ENCODE data around the gene DUSP14. TPM values are rescaled to one million over a fixed set of nuclear protein-coding genes. Genes with fewer than 3 reads are reported as not detected.
"Not testable (repeated sequence)": the region's sequence is repeated elsewhere in the genome, so short reads cannot be mapped to it uniquely, and the experiment has no call there.

Gene DUSP14
- total RNA-seq, 1 donor, result 5.0 TPM

GRCh38 chr17:37494401-37494831 is 4.7 kb downstream of the DUSP14 start:
- Histone ChIP-seq H3K4me1 (ENCODE audit: insufficient read depth, low read length) (peaks cover 14% of the 10 kb centered on the region), H3K9me3 (ENCODE audit: low read depth, low read length) (no peaks in the 10 kb centered on the region), H3K27me3 (ENCODE audit: insufficient read depth, low read length) (peaks cover 6% of the 10 kb centered on the region), H3K4me3 (ENCODE audit: low read length) (no peak overlapping the region)

GRCh38 chr17:37494971-37495370 is 5.3 kb downstream of the DUSP14 start:
- Histone ChIP-seq H3K27me3 (ENCODE audit: insufficient read depth, low read length) (peaks cover 6% of the 10 kb centered on the region), H3K4me1 (ENCODE audit: insufficient read depth, low read length) (peaks cover 13% of the 10 kb centered on the region), H3K9me3 (ENCODE audit: low read depth, low read length) (no peaks in the 10 kb centered on the region), H3K4me3 (ENCODE audit: low read length) (no peak overlapping the region)

- no peaks in the 10 kb centered on the region for H3K27me3 ChIP-seq (ENCODE audit: insufficient read depth, low read length)
- H3K9me3 ChIP-seq (ENCODE audit: low read depth, low read length), result no peaks in the 10 kb centered on the region
- no peaks in the 10 kb centered on the region for H3K4me1 ChIP-seq (ENCODE audit: insufficient read depth, low read length)
- H3K4me3 ChIP-seq (ENCODE audit: low read length), result no peak overlapping the region
Measured at GRCh38 chr17:37500378-37500777, 10.7 kb downstream of the DUSP14 start.

DNA sequence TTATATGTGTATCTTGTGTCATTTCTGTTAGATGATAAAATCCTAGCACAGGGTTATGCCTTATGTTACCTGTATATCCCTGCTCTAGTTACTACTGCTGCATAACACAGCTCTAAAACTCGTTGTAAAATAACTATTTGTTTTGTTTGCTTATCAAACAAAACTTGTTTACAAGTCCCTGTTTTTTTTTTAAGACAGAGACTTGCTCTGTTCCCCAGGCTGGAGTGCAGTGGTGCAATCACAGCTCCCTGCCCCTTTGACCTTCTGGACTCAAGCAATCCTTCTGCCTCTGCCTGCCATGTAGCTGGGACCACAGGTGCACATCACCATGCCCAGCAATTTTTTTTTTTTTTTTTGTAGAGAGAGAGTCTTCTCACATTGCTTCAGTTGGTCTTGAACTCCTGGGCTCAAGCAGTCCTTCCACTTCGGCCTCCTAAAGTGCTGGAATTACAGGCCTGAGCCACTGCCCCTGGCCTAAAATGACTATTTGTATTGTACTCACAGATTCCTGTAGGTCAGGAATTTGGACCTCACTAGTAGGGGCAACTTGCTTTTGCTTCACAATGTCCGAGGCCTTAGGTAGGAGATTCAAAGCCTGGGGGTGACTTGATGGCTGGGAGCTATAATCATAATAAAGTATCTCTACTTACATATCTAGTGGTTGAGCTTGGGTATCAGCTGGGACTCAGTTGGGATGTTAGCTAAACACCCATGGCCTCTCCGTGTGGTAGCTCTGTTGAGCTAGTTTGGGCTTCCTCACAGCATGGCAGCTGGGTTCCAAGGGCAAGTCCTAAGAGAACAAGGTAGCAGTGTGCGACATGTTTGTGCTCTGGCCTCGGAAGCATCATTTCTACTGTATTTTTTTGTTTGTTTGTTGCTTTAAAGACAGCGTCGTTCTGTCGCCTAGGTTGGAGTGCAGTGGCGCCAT is 12.6 kb downstream of the DUSP14 start:
- H3K4me3 ChIP-seq (ENCODE audit: low read length), result no peak overlapping the region
- no peaks in the 10 kb centered on the region for H3K9me3 ChIP-seq (ENCODE audit: low read depth, low read length)
- H3K4me1 ChIP-seq (ENCODE audit: insufficient read depth, low read length), result no peaks in the 10 kb centered on the region
- no peaks in the 10 kb centered on the region for H3K27me3 ChIP-seq (ENCODE audit: insufficient read depth, low read length)

DNA sequence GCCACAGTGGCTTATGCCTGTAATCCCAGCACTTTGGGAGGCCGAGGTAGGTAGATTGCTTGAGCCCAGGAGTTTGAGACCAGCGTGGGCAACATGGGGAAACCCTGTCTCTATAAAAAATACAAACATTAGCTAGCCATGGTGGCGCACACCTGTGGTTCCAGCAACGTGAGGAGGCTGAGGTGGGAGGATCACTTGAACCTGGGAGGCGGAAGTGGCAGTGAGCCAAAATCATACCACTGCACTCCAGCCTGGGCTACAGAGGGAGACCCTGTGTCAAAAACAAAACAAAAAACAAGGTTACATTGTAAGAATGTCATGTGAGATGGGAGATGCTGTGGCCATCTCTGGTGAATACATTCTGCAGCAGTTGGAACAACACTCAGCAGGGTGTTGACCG is 13.5 kb downstream of the DUSP14 start:
- H3K4me3 ChIP-seq (ENCODE audit: low read length), result no peak overlapping the region
- H3K9me3 ChIP-seq (ENCODE audit: low read depth, low read length), result no peaks in the 10 kb centered on the region
- H3K4me1 ChIP-seq (ENCODE audit: insufficient read depth, low read length), result no peaks in the 10 kb centered on the region
- no peaks in the 10 kb centered on the region for H3K27me3 ChIP-seq (ENCODE audit: insufficient read depth, low read length)

- Histone ChIP-seq H3K27me3 (ENCODE audit: insufficient read depth, low read length) (no peaks in the 10 kb centered on the region), H3K9me3 (ENCODE audit: low read depth, low read length) (no peaks in the 10 kb centered on the region), H3K4me3 (ENCODE audit: low read length) (no peak overlapping the region), H3K4me1 (ENCODE audit: insufficient read depth, low read length) (no peaks in the 10 kb centered on the region)
Measured at GRCh38 chr17:37505333-37505732, 15.6 kb downstream of the DUSP14 start.

- Histone ChIP-seq H3K4me1 (ENCODE audit: insufficient read depth, low read length) (no peaks in the 10 kb centered on the region), H3K27me3 (ENCODE audit: insufficient read depth, low read length) (no peaks in the 10 kb centered on the region), H3K4me3 (ENCODE audit: low read length) (no peak overlapping the region), H3K9me3 (ENCODE audit: low read depth, low read length) (no peaks in the 10 kb centered on the region)
Measured at GRCh38 chr17:37506678-37507077, 17.0 kb downstream of the DUSP14 start.

GRCh38 chr17:37507111-37507510 is 17.4 kb downstream of the DUSP14 start:
- Histone ChIP-seq H3K4me1 (ENCODE audit: insufficient read depth, low read length) (no peaks in the 10 kb centered on the region), H3K4me3 (ENCODE audit: low read length) (no peak overlapping the region), H3K27me3 (ENCODE audit: insufficient read depth, low read length) (no peaks in the 10 kb centered on the region), H3K9me3 (ENCODE audit: low read depth, low read length) (no peaks in the 10 kb centered on the region)

DNA sequence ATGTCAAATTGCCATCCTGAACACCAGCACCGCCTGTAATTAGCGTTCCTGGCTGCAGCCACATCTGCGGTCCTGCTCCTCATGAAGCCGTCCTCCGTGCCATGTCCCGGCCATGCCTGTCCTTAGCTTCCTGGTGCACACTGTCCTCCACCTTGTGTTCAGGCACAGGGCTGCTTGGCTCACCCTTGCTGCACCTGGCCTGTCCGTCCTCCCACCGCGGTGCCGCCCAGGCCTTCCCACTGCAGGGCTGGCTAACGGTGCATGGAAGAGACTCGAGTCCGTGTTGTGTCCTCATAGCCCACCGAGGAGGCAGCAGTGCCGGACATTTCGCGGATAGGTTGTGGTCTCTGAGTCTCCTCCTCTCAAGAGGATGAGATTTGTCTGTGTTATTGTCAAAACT is 20.4 kb downstream of the DUSP14 start:
- H3K27me3 ChIP-seq (ENCODE audit: insufficient read depth, low read length), result no peaks in the 10 kb centered on the region
- no peaks in the 10 kb centered on the region for H3K4me1 ChIP-seq (ENCODE audit: insufficient read depth, low read length)
- no peaks in the 10 kb centered on the region for H3K9me3 ChIP-seq (ENCODE audit: low read depth, low read length)
- no peak overlapping the region for H3K4me3 ChIP-seq (ENCODE audit: low read length)

GRCh38 chr17:37511642-37512041 is 22.0 kb downstream of the DUSP14 start:
- H3K4me3 ChIP-seq (ENCODE audit: low read length); H3K4me1 ChIP-seq (ENCODE audit: insufficient read depth, low read length); H3K9me3 ChIP-seq (ENCODE audit: low read depth, low read length); H3K27me3 ChIP-seq (ENCODE audit: insufficient read depth, low read length): not testable (repeated sequence)

DNA sequence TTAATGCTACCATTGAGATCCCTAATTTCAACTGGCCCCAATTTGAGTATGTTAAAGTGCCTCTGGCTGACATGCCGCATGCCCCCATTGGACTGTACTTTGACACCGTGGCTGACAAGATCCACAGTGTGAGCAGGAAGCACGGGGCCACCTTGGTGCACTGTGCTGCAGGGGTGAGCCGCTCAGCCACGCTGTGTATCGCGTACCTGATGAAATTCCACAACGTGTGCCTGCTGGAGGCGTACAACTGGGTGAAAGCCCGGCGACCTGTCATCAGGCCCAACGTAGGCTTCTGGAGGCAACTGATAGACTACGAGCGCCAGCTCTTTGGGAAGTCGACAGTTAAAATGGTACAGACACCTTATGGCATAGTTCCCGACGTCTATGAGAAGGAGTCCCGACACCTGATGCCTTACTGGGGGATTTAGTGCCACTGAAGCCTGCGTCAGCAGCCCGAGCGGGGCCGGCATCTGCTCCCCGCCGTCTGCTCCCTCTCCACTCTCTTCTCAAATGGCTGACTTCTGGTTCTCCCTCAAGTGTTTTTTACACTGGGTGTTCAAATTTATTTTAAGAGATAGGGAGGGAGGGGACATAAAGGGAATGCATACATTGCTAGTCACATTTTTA is 22.9 kb downstream of the DUSP14 start:
- no peak overlapping the region for H3K4me3 ChIP-seq (ENCODE audit: low read length)
- H3K27me3 ChIP-seq (ENCODE audit: insufficient read depth, low read length), result no peaks in the 10 kb centered on the region
- no peaks in the 10 kb centered on the region for H3K9me3 ChIP-seq (ENCODE audit: low read depth, low read length)
- H3K4me1 ChIP-seq (ENCODE audit: insufficient read depth, low read length), result no peaks in the 10 kb centered on the region

GRCh38 chr17:37513711-37514110 is 24.0 kb downstream of the DUSP14 start:
- H3K27me3 ChIP-seq (ENCODE audit: insufficient read depth, low read length), result no peaks in the 10 kb centered on the region
- H3K9me3 ChIP-seq (ENCODE audit: low read depth, low read length), result no peaks in the 10 kb centered on the region
- H3K4me1 ChIP-seq (ENCODE audit: insufficient read depth, low read length), result no peaks in the 10 kb centered on the region
- H3K4me3 ChIP-seq (ENCODE audit: low read length), result no peak overlapping the region

- Histone ChIP-seq H3K27me3 (ENCODE audit: insufficient read depth, low read length) (no peaks in the 10 kb centered on the region), H3K4me1 (ENCODE audit: insufficient read depth, low read length) (no peaks in the 10 kb centered on the region), H3K4me3 (ENCODE audit: low read length) (no peak overlapping the region), H3K9me3 (ENCODE audit: low read depth, low read length) (no peaks in the 10 kb centered on the region)
Measured at GRCh38 chr17:37516127-37516571, 26.5 kb downstream of the DUSP14 start.

DNA sequence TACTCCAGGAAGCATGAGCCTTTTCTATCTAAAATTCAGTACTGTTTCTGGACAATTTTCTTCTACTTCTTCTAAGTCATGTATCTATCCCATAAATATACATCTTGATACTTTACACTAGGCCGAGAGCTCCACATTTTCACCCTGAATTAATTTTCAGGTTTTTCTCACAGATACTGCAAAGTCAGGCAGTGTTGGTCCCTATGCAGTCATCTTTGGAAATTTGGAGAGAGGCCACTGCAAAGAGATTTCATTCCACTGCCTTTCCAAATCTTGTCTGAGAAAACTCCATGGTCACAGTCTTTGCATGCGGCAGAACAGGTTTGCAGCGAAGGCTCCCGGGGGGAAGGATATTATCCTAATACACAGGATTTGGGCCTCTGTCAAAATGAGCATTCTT is 28.2 kb downstream of the DUSP14 start:
- H3K9me3 ChIP-seq (ENCODE audit: low read depth, low read length), result no peaks in the 10 kb centered on the region
- H3K27me3 ChIP-seq (ENCODE audit: insufficient read depth, low read length), result no peaks in the 10 kb centered on the region

GRCh38 chr17:37518826-37519225 is 29.1 kb downstream of the DUSP14 start:
- Histone ChIP-seq H3K4me1 (ENCODE audit: insufficient read depth, low read length) (no peaks in the 10 kb centered on the region), H3K4me3 (ENCODE audit: low read length) (no peak overlapping the region), H3K27me3 (ENCODE audit: insufficient read depth, low read length) (no peaks in the 10 kb centered on the region), H3K9me3 (ENCODE audit: low read depth, low read length) (no peaks in the 10 kb centered on the region)

More for the DNA sequence above, 28.2 kb downstream of the DUSP14 start:
- Histone ChIP-seq H3K4me3 (ENCODE audit: low read length) (no peak overlapping the region), H3K4me1 (ENCODE audit: insufficient read depth, low read length) (no peaks in the 10 kb centered on the region)
